A673 (cell line): ENCODE measurements around the gene ESRRG. TPM values are rescaled to one million over a fixed set of nuclear protein-coding genes. Genes with fewer than 3 reads are reported as not detected.

Experiments used
- BruUV-seq: library from RNA; stranded (reverse); fragments of 400-500 nt; replicated peaks from 2 replicates; lab custom pipeline; 2021; lab: Mats Ljungman, UMichigan
- CTCF ChIA-PET: fragments of 300-600 bp; sonication (Branson Sonifier 250); formaldehyde crosslinking; loops from one replicate; lab custom pipeline; 2022; ENCODE audit warnings: antibody characterized with exemption; lab: Charles Lee
- POLR2A ChIA-PET: fragments of 300-600 bp; sonication (Branson Sonifier 250); formaldehyde crosslinking; loops from one replicate; lab custom pipeline; 2022; ENCODE audit warnings: antibody characterized with exemption; ENCODE audit not compliant: low non-redundant PET; lab: Charles Lee
- DNase-seq: peaks from one replicate; pipeline ENCODE4 v3.0.0-alpha.2; 2015; ENCODE audit warnings: low spot score
- H3K27ac ChIP-seq: fragments of 200-600 bp; sonication (generic); 2 replicates; pipeline ENCODE4 v1.5.1; 2016; ENCODE audit warnings: mixed run types, low read depth, mild to moderate bottlenecking, mixed read lengths, antibody characterized with exemption, low read length; ENCODE audit not compliant: poor library complexity, severe bottlenecking
- H3K27me3 ChIP-seq: fragments of 200-600 bp; sonication (generic); replicated peaks from 2 replicates; pipeline ENCODE4 v1.6.1; 2017; ENCODE audit warnings: mixed run types, low read depth, mild to moderate bottlenecking, mixed read lengths, antibody characterized with exemption, low read length; ENCODE audit not compliant: insufficient read depth, poor library complexity
- H3K36me3 ChIP-seq: fragments of 200-600 bp; sonication (generic); 2 replicates; pipeline ENCODE4 v1.6.1; 2016; ENCODE audit warnings: mixed run types, mild to moderate bottlenecking, mixed read lengths, antibody characterized with exemption, low read length; ENCODE audit not compliant: insufficient read depth, poor library complexity, severe bottlenecking
- H3K4me1 ChIP-seq: fragments of 200-600 bp; sonication (generic); 2 replicates; pipeline ENCODE4 v1.6.1; 2017; ENCODE audit warnings: mixed run types, mild to moderate bottlenecking, mixed read lengths, antibody characterized with exemption, low read length; ENCODE audit not compliant: insufficient read depth, poor library complexity, severe bottlenecking
- H3K4me3 ChIP-seq: fragments of 200-600 bp; sonication (generic); 2 replicates; pipeline ENCODE4 v1.5.1; 2016; ENCODE audit warnings: low read depth, mixed run types, mild to moderate bottlenecking, mixed read lengths, low read length; ENCODE audit not compliant: poor library complexity, severe bottlenecking
- H3K9me3 ChIP-seq: fragments of 200-600 bp; sonication (generic); 2 replicates; pipeline ENCODE4 v1.6.1; 2016; ENCODE audit warnings: mixed run types, low read depth, mild to moderate bottlenecking, mixed read lengths, antibody characterized with exemption, low read length; ENCODE audit not compliant: poor library complexity, severe bottlenecking
- CTCF ChIP-seq: fragments of 300-800, 200-600 bp; sonication (generic); conservative IDR thresholded peaks from 2 replicates; pipeline ENCODE4 v1.5.1; 2017; ENCODE audit warnings: low read depth, mild to moderate bottlenecking, antibody characterized with exemption, low read length, moderate library complexity, mixed read lengths
- EZH2 ChIP-seq: fragments of 200-600 bp; sonication (generic); IDR thresholded peaks from 2 replicates; pipeline ENCODE4 v1.6.1; 2017; ENCODE audit warnings: borderline replicate concordance, low read depth, mild to moderate bottlenecking, mixed read lengths, antibody characterized with exemption, low read length; ENCODE audit not compliant: poor library complexity, severe bottlenecking
- intact Hi-C: fragments of 100-400 bp; cut with micrococcal nuclease; formaldehyde crosslinking; loops from one replicate; pipeline ENCODE4 v1.10.0; 2022; ENCODE audit not compliant: unreplicated experiment
- total RNA-seq: library from RNA; stranded (reverse); gene quantifications from 2 replicates; pipeline ENCODE4 v1.2.3, GENCODE V29; 2021

ESRRG gene
- total RNA-seq, 1 experiment from 2014 or later = not detected

- BruUV-seq = no TSS peak
- TF ChIP-seq EZH2 (no peak), CTCF (no peak)
- H3K4me3 ChIP-seq = no peak overlapping the region
- POLR2A ChIA-PET = interaction anchor here (0.5 kb wide), 1 partner anchor 336 kb away, joined by 3 read pairs; no protein-coding TSS in a partner anchor
- intact Hi-C loops = no loop called here
- no peak overlapping the region for H3K27ac ChIP-seq
- no peaks in the 10 kb centered on the region for H3K4me1 ChIP-seq
- no peaks in the 10 kb centered on the region for H3K9me3 ChIP-seq
- DNase-seq = no peak
- CTCF ChIA-PET = no interaction called here
- H3K36me3 ChIP-seq = no peaks in the 10 kb centered on the region
- peaks cover 75% of the 10 kb centered on the region for H3K27me3 ChIP-seq
Observed at GRCh38 chr1:216711712-216712111, 11.5 kb downstream of the ESRRG start.

- ChIA-PET CTCF (no interaction called here), POLR2A (no interaction called here)
- H3K36me3 ChIP-seq = no peaks in the 10 kb centered on the region
- no peaks in the 10 kb centered on the region for H3K4me1 ChIP-seq
- DNase-seq = no peak
- BruUV-seq = no TSS peak
- TF ChIP-seq EZH2 (no peak), CTCF (no peak)
- no peak overlapping the region for H3K4me3 ChIP-seq
- H3K27me3 ChIP-seq = peaks cover 73% of the 10 kb centered on the region
- intact Hi-C loops = no loop called here
- no peak overlapping the region for H3K27ac ChIP-seq
- no peaks in the 10 kb centered on the region for H3K9me3 ChIP-seq
Observed at GRCh38 chr1:216710598-216711333, 12.5 kb downstream of the ESRRG start.

- Histone ChIP-seq H3K9me3 (no peaks in the 10 kb centered on the region), H3K27ac (no peak overlapping the region)
- CTCF ChIA-PET = no interaction called here
Observed at GRCh38 chr1:216710055-216710454, 13.2 kb downstream of the ESRRG start.

More at GRCh38 chr1:216710055-216710454, 13.2 kb downstream of the ESRRG start:
- Histone ChIP-seq H3K4me3 (no peak overlapping the region), H3K36me3 (no peaks in the 10 kb centered on the region), H3K4me1 (no peaks in the 10 kb centered on the region), H3K27me3 (peaks cover 74% of the 10 kb centered on the region)
- POLR2A ChIA-PET = no interaction called here
- no TSS peak for BruUV-seq
- TF ChIP-seq EZH2 = no peak
- no peak for TF ChIP-seq CTCF
- intact Hi-C loops = no loop called here
- DNase-seq = no peak
